GM19328 (cell line): Measurements from ENCODE around the gene POLE3.
"Not testable (repeated sequence)": the region's sequence is repeated elsewhere in the genome, so short reads cannot be mapped to it uniquely, and the experiment has no call there.

Source experiments
- ATAC-seq: cut with Tn5 transposase; IDR thresholded peaks from one replicate; pipeline ENCODE4 v1.9.1; 2021; ENCODE audit warnings: mild to moderate bottlenecking, moderate library complexity; ENCODE audit not compliant: unreplicated experiment

The POLE3 gene

DNA sequence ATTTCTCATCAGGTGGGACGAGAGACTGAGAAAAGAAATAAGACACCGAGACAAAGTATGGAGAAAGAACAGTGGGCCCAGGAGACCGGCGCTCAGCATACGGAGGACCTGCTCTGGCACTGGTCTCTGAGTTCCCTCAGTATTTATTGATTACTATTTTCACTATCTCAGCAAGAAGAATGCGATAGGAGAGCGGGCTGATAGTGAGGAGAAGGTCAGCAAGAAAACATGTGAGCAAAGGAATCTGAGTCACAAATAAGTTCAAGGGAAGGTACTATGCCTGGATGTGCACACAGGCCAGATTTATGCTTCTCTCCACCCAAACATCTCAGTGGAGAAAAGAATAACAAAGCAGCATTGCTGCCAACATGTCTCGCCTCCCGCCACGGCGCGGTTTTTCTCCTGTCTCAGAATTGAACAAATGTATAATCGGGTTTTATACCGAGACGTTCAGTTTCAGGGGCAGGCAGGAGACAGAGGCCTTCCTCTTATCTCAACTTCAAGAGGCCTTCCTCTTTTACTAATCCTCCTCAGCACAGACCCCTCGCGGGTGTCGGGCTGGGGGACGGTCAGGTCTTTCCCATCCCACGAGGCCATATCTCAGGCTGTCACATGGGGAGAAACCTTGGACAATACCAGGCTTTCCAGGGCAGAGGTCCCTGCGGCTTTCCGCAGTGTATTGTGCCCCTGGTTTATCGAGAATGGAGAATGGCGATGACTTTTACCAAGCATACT lies 31.2 kb downstream of the POLE3 start:
- not testable (repeated sequence) for ATAC-seq

GRCh38 chr9:113376634-113377567 lies 33.6 kb downstream of the POLE3 start, which contains the start of gene HDHD3:
Gene HDHD3, minus strand, starts transcription at chr9:113376986. Its CDS starts 2,632 bp downstream, at chr9:113374354.
- ATAC-seq: peak; percentile 81

- no peak for ATAC-seq
Measured at GRCh38 chr9:113375057-113376023, 35.1 kb downstream of the POLE3 start.

DNA sequence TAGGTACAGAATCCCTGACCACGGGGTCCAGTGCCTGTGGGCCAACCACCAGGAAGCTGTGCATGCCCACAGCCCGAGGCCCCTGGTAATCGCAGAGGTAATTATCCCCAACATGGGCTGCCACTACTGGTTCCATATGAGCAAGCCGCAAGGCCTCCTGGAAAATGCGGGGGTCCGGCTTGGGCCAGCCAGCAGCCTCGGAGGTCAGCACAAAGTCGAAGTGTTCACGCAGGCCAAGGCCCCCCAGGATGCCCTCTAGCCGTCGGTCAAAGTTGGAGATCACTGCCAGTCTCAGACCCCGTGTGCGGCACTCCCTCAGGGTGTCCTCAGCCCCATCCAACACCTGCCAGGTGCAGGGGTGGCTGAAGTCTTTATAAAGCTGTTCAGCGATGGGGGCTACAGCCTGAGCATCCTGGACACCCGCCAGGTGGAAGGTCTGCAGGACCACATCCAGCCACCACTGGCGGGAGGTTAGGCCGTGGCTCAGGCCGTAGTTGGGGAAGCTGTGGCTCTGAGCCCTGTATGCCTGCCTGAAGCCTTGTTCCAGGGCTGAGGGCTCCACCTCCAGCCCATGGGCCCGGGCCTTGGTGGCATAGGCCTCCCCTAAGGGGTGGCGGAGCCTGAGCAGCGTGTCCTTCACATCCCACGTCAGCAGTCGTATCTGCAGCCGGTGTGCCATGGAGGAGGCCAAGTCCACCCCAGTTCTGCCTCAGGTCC lies 36.6 kb downstream of the POLE3 start:
- ATAC-seq: no peak

DNA sequence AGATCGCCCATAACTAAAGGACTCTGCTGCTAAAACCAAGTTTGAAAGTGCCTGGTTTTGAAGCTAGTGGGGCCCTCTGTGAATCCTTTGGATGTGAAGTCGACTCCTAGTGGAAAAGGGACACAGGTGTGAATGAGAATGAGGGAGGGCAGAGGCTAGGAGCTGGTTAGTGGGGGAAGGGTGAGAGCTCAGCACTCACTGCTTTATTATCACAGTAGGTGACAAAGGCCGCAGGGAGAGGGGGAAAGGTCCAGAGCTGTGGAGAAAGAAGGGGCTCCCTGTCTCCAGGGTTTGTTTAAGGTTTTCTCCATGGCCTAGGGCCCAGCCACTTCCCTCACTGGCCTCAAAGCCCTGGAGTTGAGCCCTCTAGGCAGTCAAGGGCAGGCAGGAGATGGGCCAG lies 37.2 kb downstream of the POLE3 start:
- no peak for ATAC-seq

DNA sequence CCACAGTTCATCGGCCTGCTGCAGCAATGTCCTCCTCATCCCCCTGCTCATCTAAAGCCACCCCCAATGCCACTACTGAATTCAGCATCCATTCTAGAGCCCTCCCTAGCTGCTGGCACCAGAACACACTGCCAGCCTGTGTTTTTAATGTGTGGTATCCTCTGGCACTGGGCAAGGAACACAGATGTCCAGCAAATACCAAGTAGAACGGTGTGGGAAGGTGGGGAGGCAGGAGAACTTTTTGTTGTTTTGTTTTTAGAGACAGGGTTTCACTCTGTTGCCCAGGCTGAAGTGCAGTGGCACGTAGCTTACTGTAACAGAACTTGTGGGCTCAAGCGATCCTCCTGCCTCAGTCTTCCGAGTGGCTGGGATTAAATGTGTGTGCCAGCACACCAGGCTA lies 38.4 kb downstream of the POLE3 start:
- no peak for ATAC-seq

- ATAC-seq: no peak
Measured at GRCh38 chr9:113370806-113371325, 39.6 kb downstream of the POLE3 start.

DNA sequence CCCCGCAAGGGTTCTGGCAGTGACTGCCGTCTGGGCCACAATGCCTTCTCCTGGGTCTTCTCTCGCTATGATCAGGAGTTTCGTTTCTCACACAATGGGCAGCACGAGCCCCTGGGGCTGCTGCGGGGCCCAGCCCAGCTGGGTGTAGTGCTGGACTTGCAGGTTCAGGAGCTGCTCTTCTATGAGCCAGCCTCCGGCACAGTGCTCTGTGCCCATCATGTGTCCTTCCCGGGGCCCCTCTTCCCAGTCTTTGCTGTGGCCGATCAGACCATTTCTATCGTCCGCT lies 40.7 kb downstream of the POLE3 start:
- ATAC-seq: no peak

DNA sequence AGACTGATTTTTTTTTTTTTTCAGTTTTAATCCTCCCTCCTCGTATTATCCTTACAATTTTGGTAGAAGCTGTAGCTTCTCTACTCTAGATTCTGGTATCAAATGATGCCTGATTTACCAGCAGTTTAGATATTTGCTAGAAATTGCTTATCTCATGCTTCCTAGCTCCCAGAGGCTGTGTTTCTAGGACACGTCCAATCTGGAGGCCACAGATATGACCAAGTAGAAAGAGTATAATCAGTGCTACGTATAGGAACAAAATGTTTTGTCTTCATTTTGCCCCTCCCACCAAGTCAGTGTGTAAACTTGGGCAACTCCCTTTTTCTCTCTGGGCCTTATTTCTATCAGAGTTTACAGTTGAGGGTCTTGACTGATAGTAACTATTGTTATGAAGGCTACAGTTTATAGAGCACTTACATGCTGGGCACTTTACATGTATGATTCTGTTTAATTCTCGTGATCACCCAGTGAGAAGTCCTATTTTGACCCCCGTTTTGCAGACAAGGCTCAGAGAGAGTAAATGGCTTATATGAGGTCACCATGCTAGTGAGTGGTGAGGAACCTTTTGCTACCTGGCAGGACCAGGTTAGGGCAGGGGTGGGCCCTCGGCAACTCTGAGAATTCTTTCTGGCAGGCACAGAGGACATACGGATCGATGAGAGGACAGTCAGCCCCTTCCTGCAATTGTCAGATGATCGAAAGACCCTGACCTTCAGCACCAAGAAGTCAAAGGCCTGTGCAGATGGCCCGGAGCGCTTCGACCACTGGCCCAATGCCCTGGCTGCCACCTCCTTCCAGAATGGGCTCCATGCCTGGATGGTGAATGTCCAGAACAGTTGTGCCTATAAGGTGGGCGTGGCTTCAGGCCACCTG lies 41.3 kb downstream of the POLE3 start:
- no peak for ATAC-seq

DNA sequence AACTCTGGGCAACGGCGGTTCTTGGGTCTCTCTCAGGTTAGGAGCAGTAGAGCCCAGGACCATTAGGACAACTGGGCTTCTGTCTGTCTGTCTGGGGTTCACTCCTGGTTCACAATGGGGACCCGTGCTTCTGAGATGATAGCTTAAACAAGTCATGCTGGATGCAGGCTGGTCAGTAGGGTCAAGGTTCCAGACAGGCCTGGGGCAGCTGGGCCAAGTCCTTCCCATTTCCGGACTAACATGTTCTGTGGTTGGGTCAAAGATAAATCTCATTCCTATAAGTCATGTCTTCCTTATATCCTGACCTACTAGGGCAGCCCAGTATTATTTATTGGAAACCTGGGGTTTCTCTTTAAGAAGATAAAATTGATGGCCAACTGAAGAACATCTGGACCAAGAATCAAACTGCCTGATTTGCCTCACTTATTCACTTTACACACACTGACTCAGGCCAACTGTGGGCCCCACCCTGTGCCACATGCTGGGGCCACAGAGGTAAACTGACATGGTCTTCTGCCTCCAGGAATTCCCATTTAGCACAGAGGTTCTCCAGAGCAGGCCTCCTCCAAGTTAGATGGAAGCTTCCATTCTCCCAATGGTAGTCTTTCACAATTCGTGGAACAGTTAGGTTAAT lies 42.0 kb downstream of the POLE3 start:
- ATAC-seq: no peak

GRCh38 chr9:113365652-113366051 lies 44.8 kb downstream of the POLE3 start:
- ATAC-seq: not testable (repeated sequence)

DNA sequence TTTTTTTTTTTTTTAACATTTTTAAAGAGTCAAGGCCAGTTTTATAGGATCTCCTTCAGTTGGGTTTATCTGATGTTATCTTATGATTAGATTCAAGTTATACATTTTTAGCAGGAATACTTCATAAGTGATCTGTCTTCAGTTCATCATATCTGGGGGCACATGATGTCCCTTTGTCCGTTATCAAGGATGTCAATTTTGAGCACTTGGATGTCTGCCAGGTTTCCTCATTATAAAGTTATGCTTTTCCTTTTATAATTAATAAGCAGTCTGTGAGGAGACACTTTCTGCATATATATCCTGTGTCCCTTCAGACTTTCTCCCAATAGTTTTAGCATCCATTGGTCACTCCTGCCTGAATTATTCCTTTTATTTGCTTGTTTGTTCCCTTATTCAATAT lies 45.5 kb downstream of the POLE3 start:
- ATAC-seq: no peak

- no peak for ATAC-seq
Measured at GRCh38 chr9:113363336-113363735, 47.1 kb downstream of the POLE3 start.

GRCh38 chr9:113361304-113362018 lies 49.0 kb downstream of the POLE3 start:
- ATAC-seq: no peak

DNA sequence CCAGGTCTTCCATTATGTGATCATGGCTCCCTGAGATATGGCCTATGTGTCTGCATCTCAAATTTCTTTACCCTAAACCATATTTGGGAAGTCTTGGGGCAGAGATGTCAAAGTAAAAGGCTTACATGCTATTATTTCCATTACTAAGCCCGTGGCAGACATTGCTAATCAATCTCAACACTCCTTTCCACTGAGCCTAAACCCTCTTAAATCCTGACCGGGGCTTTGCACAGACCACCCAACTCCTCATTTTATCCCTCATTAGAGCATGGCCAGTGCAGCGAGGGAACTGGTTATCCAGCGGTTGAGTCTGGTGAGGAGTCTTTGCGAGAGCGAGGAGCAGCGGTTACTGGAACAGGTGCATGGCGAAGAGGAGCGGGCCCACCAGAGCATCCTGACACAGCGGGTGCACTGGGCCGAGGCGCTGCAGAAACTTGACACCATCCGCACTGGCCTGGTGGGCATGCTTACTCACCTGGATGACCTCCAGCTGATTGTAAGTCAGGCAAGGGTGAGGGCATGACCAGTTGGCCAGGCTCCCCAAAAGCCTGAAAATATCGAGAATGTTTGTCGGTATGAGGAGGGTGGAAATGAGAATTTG lies 50.1 kb downstream of the POLE3 start:
- ATAC-seq: no peak

DNA sequence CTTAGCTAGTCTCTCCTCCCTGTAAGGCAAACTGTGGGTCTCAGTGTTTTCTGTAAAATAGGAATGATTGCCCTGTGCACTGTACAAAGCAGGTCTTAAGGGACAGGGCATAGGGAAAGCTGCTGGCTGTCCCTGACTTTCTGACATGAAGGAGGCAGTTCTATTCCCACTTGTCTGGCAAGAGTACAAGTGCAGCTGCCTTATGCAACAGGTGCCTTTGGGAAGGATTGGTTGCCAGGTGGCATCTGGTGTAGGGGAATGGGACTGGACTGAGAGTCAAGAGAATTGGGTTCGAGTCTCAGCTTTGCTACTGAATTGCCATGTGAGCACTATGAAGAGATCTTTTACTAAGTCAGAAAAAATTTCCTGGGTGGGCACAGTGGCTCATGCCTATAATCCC lies 51.1 kb downstream of the POLE3 start:
- ATAC-seq: no peak
